SU-DHL-6 (cell line): ENCODE measurements around the gene CAMK1.

ENCODE experiments used
- H2AFZ ChIP-seq: fragments of 200-600 bp; sonication (generic); 2 replicates; pipeline ENCODE4 v1.6.1; 2014; ENCODE audit warnings: low read depth, mild to moderate bottlenecking, moderate library complexity, mixed read lengths, antibody characterized with exemption, low read length; ENCODE audit not compliant: severe bottlenecking
- H3F3A ChIP-seq: fragments of 200-600 bp; shearing (Covaris generic); 2 replicates; pipeline ENCODE4 v1.6.0; 2016; ENCODE audit warnings: antibody characterized with exemption, mild to moderate bottlenecking; ENCODE audit not compliant: insufficient read depth
- H3K27ac ChIP-seq: fragments of 200-600 bp; sonication (generic); 2 replicates; pipeline ENCODE4 v1.5.1; 2016; ENCODE audit warnings: low read depth, mild to moderate bottlenecking, low read length, moderate library complexity, mixed read lengths
- H3K27me3 ChIP-seq: fragments of 200-600 bp; sonication (generic), shearing (Covaris generic); 2 replicates; pipeline ENCODE4 v1.6.0; 2014; ENCODE audit warnings: mild to moderate bottlenecking, low read length
- H3K36me3 ChIP-seq: fragments of 200-600 bp; sonication (generic); 2 replicates; pipeline ENCODE4 v1.6.1; 2014; ENCODE audit warnings: mild to moderate bottlenecking, low read length, mixed read lengths
- H3K4me2 ChIP-seq: fragments of 300-600, 200-600 bp; shearing (Covaris generic), sonication (generic); 2 replicates; pipeline ENCODE4 v1.6.0; 2014; ENCODE audit warnings: low read length, low read depth, mild to moderate bottlenecking; ENCODE audit not compliant: poor library complexity, severe bottlenecking
- H3K4me3 ChIP-seq: fragments of 200-600 bp; sonication (generic); 2 replicates; pipeline ENCODE4 v1.5.1; 2014; ENCODE audit warnings: antibody characterized with exemption, low read length, mild to moderate bottlenecking, mixed read lengths; ENCODE audit not compliant: insufficient read depth, poor library complexity, severe bottlenecking
- H3K79me2 ChIP-seq: fragments of 200-600 bp; sonication (generic); 2 replicates; pipeline ENCODE4 v1.6.1; 2014; ENCODE audit warnings: mild to moderate bottlenecking, low read length, moderate library complexity; ENCODE audit not compliant: insufficient read depth
- H3K9ac ChIP-seq: fragments of 200-600 bp; sonication (generic); 2 replicates; pipeline ENCODE4 v1.7.0; 2014; ENCODE audit warnings: mild to moderate bottlenecking, low read length
- H3K9me2 ChIP-seq: fragments of 200-600 bp; sonication (generic); replicated peaks from 2 replicates; pipeline ENCODE4 v1.6.1; 2014; ENCODE audit warnings: low read length; ENCODE audit not compliant: insufficient read depth
- H3K9me3 ChIP-seq: fragments of 200-600 bp; sonication (generic); 2 replicates; pipeline ENCODE4 v1.6.1; 2014; ENCODE audit warnings: low read length, mixed read lengths; ENCODE audit not compliant: insufficient read depth
- H4K20me1 ChIP-seq: fragments of 200-600 bp; sonication (generic); 2 replicates; pipeline ENCODE4 v1.6.1; 2014; ENCODE audit warnings: low read depth, mild to moderate bottlenecking, antibody characterized with exemption, low read length, moderate library complexity, mixed read lengths
- EZH2phosphoT487 ChIP-seq: fragments of 200-600 bp; sonication (generic), shearing (Covaris generic); conservative IDR thresholded peaks from 2 replicates; pipeline ENCODE4 v1.6.1; 2018; ENCODE audit warnings: mild to moderate bottlenecking, antibody characterized with exemption, low read length, moderate library complexity, mixed read lengths
- TF ChIP-seq, protein P1 (sequence below): fragments of 200-600 bp; sonication (generic); IDR thresholded peaks from one replicate; pipeline ENCODE4 v1.5.1; 2017; ENCODE audit warnings: antibody characterized with exemption, mild to moderate bottlenecking, low read length, moderate library complexity; ENCODE audit not compliant: insufficient read depth, poor library complexity, severe bottlenecking

Gene CAMK1

DNA sequence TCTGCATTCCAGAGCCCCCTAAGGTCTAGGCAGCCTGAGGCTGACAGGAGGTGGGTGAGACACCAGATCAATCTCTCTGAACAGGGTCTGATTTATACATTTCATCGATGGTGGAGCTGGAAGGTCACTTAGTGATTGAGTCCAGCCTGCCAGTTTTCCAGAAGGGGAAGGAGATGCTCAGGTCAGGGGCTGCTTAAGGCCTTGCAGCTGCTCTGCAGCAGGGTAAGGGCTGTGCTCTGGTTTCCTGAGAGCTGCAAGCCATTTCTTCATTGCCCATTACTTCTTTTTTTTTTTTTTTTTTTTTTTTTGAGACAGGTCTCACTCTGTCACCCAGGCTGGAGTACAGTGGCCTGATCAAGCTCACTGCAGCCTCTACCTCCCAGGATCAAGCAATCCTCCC is 11.8 kb upstream of the CAMK1 start:
- H3K9me2 ChIP-seq = no peaks in the 10 kb centered on the region
- H4K20me1 ChIP-seq = no peaks in the 10 kb centered on the region
- peak overlapping the region; percentile 91 for H3K27ac ChIP-seq
- H2AFZ ChIP-seq = no peak overlapping the region
- H3K27me3 ChIP-seq = no peaks in the 10 kb centered on the region
- H3K36me3 ChIP-seq = peaks cover 8% of the 10 kb centered on the region; the same call in 1 of the 2 replicates
- no peaks in the 10 kb centered on the region for H3K9me3 ChIP-seq
- TF ChIP-seq, protein P1, sequence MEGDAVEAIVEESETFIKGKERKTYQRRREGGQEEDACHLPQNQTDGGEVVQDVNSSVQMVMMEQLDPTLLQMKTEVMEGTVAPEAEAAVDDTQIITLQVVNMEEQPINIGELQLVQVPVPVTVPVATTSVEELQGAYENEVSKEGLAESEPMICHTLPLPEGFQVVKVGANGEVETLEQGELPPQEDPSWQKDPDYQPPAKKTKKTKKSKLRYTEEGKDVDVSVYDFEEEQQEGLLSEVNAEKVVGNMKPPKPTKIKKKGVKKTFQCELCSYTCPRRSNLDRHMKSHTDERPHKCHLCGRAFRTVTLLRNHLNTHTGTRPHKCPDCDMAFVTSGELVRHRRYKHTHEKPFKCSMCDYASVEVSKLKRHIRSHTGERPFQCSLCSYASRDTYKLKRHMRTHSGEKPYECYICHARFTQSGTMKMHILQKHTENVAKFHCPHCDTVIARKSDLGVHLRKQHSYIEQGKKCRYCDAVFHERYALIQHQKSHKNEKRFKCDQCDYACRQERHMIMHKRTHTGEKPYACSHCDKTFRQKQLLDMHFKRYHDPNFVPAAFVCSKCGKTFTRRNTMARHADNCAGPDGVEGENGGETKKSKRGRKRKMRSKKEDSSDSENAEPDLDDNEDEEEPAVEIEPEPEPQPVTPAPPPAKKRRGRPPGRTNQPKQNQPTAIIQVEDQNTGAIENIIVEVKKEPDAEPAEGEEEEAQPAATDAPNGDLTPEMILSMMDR = no peak
- TF ChIP-seq EZH2phosphoT487 = no peak
- H3K79me2 ChIP-seq = no peaks in the 10 kb centered on the region
- no peak overlapping the region for H3K4me3 ChIP-seq
- peak overlapping the region; percentile 41 for H3K4me2 ChIP-seq
- H3K9ac ChIP-seq = peak overlapping the region; percentile 17; the same call in 1 of the 2 replicates
- H3F3A ChIP-seq = peaks cover 34% of the 10 kb centered on the region

DNA sequence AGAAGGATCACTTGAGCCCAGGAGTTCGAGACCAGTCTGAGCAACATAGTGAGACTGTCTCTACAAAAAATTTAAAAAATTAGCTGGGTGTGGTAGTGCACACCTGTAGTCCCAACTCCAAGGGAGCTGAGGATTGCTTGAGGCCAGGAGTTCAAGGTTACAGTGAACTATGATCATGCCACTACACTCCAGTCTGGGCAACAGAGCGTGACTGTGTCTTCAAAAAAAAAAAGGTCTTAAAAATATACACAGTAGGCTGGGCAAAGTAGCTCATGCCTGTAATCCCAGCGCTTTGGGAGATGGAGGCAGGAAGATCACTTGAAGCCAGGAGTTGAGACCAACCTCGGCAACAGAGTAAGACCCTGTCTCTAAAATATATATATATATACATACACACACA is 11.2 kb upstream of the CAMK1 start:
- H3K4me2 ChIP-seq = peak overlapping the region; percentile 41
- no peaks in the 10 kb centered on the region for H3K79me2 ChIP-seq
- H3K9me3 ChIP-seq = no peaks in the 10 kb centered on the region
- TF ChIP-seq, protein P1 = no peak
- no peak for TF ChIP-seq EZH2phosphoT487
- H3K27me3 ChIP-seq = no peaks in the 10 kb centered on the region
- no peaks in the 10 kb centered on the region for H3K9me2 ChIP-seq
- H3K27ac ChIP-seq = peak overlapping the region; percentile 91
- H3K9ac ChIP-seq = peak overlapping the region; percentile 49
- peaks cover 8% of the 10 kb centered on the region; the same call in 1 of the 2 replicates for H3K36me3 ChIP-seq
- H3K4me3 ChIP-seq = peak overlapping the region; percentile 0
- H3F3A ChIP-seq = peaks cover 34% of the 10 kb centered on the region
- H4K20me1 ChIP-seq = no peaks in the 10 kb centered on the region
- no peak overlapping the region for H2AFZ ChIP-seq

DNA sequence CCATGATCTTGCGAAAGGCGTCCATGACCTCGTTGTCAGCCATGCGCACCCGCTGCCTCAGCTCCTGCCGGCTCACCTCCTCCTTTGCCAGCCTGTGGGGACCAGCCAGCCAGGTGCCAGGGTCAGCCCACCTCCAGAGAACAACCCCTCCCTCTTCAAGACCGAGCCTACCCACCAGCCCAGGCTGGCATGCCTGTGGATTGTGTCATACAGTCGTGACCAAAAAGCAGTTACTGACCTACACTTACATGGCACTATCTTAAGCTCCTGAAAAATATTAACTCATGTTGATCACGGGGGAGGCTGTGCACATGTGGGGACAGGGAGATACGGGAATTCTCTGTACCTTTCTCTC is 10.7 kb upstream of the CAMK1 start:
- no peaks in the 10 kb centered on the region for H3K27me3 ChIP-seq
- H3K79me2 ChIP-seq = no peaks in the 10 kb centered on the region
- H3K9ac ChIP-seq = peak overlapping the region; percentile 49
- no peaks in the 10 kb centered on the region for H3K9me2 ChIP-seq
- H3F3A ChIP-seq = peaks cover 34% of the 10 kb centered on the region
- no peak overlapping the region for H3K4me3 ChIP-seq
- H3K9me3 ChIP-seq = no peaks in the 10 kb centered on the region
- peak overlapping the region; percentile 91 for H3K27ac ChIP-seq
- TF ChIP-seq, protein P1 = no peak
- TF ChIP-seq EZH2phosphoT487 = no peak
- H3K4me2 ChIP-seq = peak overlapping the region; percentile 41
- H4K20me1 ChIP-seq = no peaks in the 10 kb centered on the region
- H3K36me3 ChIP-seq = peaks cover 5% of the 10 kb centered on the region; the same call in 1 of the 2 replicates
- H2AFZ ChIP-seq = no peak overlapping the region
